Sigmoid colon (tissue), 7 donors: Measurements from ENCODE around the gene CAMTA1. TPM values are rescaled to one million over a fixed set of nuclear protein-coding genes. Genes with fewer than 3 reads are reported as not detected.
A peak's percentile ranks its signal among the peaks of the same experiment; 100 is the strongest.

Experiments
- DNase-seq: peaks from one replicate; pipeline ENCODE4 v3.0.0-alpha.2; 2019
- H3K27ac ChIP-seq, 4 donors: fragments of 200-600 bp; sonication (generic); one replicate each; pipeline ENCODE4 v1.5.1; 2016 to 2019; ENCODE audit warnings: mild to moderate bottlenecking in 1 of 4
- H3K27me3 ChIP-seq, 3 donors: fragments of 200-600 bp; sonication (generic); one replicate each; pipeline ENCODE4 v1.5.1; 2019; ENCODE audit warnings: mild to moderate bottlenecking in 1 of 3
- H3K36me3 ChIP-seq, 4 donors: fragments of 200-600 bp; sonication (generic); one replicate each; pipeline ENCODE4 v1.5.1; 2016 to 2019
- H3K4me1 ChIP-seq, 4 donors: fragments of 200-600 bp; sonication (generic); one replicate each; pipeline ENCODE4 v1.5.1; 2017 to 2019
- H3K4me3 ChIP-seq, 4 donors: fragments of 200-600 bp; sonication (generic); one replicate each; pipeline ENCODE4 v1.5.1; 2017 to 2019; ENCODE audit warnings: mild to moderate bottlenecking in 2 of 4, moderate library complexity in 1 of 4
- H3K9me3 ChIP-seq, 4 donors: fragments of 200-600 bp in 3 of 4; sonication (generic) in 3 of 4; one replicate each; pipeline versions ENCODE4 v1.5.1 to v1.6.1; 2013 to 2019
- EP300 ChIP-seq, 4 donors: sonication (generic); formaldehyde crosslinking; IDR thresholded peaks; one replicate each; pipeline ENCODE4 v1.6.1; 2017; ENCODE audit warnings: antibody characterized with exemption in 4 of 4
- POLR2A ChIP-seq, 2 donors: fragments of 450-650 bp; IDR thresholded peaks; one replicate each; pipeline ENCODE4 v1.6.1; 2016; ENCODE audit warnings: antibody characterized with exemption in 2 of 2, mild to moderate bottlenecking in 2 of 2, moderate library complexity in 2 of 2
- POLR2AphosphoS5 ChIP-seq, 4 donors: sonication (generic); formaldehyde crosslinking; IDR thresholded peaks; one replicate each; pipeline ENCODE4 v1.6.1; 2017; ENCODE audit warnings: antibody characterized with exemption in 4 of 4
- WGBS, 2 donors: extraction: QIAGEN DNeasy Blood & Tissue Kit; methylation state at CpG; one replicate each; pipeline ENCODE4 v1.1.7; 2013; 5-methylcytosine and 5-hydroxymethylcytosine counted together
- intact Hi-C: fragments of 100-400 bp; cut with DNase I; formaldehyde crosslinking; loops from one replicate; pipeline ENCODE4 v1.15.1; 2023
- polyA plus RNA-seq, 3 donors: library from polyadenylated mRNA; stranded (reverse); fragments of 200-250 nt; gene quantifications; one replicate each; pipeline ENCODE4 v1.2.3, GENCODE V29; 2013
- total RNA-seq, 4 donors: library from RNA; depleted of rRNA; stranded (reverse); fragments of >200 nt; gene quantifications; one replicate each; pipeline ENCODE4 v1.1.0, GENCODE V29; 2016
- TF ChIP-seq, protein P1 (sequence below), 4 experiments: fragments of 450-650 bp in 3 of 4; fragments of 200-600 bp in 1 of 4; IDR thresholded peaks; one replicate each; pipeline ENCODE4 v1.5.1; 2016 to 2019; ENCODE audit warnings: antibody characterized with exemption in 4 of 4, mild to moderate bottlenecking in 3 of 4, moderate library complexity in 2 of 4
- donor health status: healthy with polysubstance abuse.
- donor health status: Bipolar disorder and iron deficiency.
- donor health status: healthy.

Gene CAMTA1
- total and polyA plus RNA-seq, 7 donors: 97.9 to 196 (median 177) TPM

DNA sequence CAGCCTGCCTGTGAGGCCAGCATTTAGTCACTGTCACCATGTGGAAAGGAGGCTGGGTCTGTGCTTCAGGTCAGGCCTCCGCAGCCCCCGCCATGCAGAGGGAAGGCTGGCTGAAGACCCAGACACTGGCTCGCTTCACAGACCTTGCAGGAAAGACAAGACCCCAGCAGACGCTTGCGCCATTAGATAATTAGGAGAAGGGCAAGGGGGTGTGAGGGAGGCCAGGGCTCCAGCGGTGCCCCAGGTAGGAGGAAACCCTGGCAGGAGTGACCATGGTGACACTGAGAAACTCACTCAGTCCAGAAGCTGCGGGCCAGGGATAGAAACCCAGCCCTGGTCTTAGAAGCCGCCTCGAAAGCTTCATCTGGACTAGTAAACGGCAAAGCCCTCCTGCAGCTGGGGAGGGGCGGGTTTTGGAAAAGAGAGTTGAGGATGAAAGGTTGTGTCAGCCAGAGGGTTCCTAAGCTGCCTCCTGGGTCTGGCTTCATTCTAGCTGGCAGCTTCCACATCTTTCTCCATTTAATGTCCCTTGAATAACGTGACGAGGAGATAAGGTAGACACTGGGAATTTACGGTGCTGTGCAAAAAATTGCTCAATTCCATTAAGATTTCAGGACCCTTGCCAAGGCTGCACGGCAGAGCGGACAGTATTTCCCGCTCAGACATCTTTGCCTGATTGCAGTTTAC, 691.8 kb downstream of the CAMTA1 start:
- H3K4me1 ChIP-seq: peaks cover 0 to 18% (median 12%) of the 10 kb centered on the region in 4 donors
- no peak overlapping the region for H3K4me3 ChIP-seq
- intact Hi-C loops: loop anchor here (10.0 kb wide), 1 partner anchor 182 kb away; no protein-coding TSS in a partner anchor
- H3K9me3 ChIP-seq: no peaks in the 10 kb centered on the region
- H3K27me3 ChIP-seq: no peaks in the 10 kb centered on the region
- TF ChIP-seq, protein P1, sequence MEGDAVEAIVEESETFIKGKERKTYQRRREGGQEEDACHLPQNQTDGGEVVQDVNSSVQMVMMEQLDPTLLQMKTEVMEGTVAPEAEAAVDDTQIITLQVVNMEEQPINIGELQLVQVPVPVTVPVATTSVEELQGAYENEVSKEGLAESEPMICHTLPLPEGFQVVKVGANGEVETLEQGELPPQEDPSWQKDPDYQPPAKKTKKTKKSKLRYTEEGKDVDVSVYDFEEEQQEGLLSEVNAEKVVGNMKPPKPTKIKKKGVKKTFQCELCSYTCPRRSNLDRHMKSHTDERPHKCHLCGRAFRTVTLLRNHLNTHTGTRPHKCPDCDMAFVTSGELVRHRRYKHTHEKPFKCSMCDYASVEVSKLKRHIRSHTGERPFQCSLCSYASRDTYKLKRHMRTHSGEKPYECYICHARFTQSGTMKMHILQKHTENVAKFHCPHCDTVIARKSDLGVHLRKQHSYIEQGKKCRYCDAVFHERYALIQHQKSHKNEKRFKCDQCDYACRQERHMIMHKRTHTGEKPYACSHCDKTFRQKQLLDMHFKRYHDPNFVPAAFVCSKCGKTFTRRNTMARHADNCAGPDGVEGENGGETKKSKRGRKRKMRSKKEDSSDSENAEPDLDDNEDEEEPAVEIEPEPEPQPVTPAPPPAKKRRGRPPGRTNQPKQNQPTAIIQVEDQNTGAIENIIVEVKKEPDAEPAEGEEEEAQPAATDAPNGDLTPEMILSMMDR (IDR thresholded peaks at IDR 0.05): no peak
- TF ChIP-seq POLR2AphosphoS5 (IDR thresholded peaks at IDR 0.05) (no peak), EP300 (IDR thresholded peaks at IDR 0.05) (no peak), POLR2A (IDR thresholded peaks at IDR 0.05) (no peak)
- 73 to 82% methylated on average over 17 of the region's 17 CpGs for whole genome bisulfite sequencing, 2 donors
- no peaks in the 10 kb centered on the region for H3K36me3 ChIP-seq
- peak overlapping the region in 2 of 4 donors; percentile 53 to 68 for H3K27ac ChIP-seq
- no peak for DNase-seq

DNA sequence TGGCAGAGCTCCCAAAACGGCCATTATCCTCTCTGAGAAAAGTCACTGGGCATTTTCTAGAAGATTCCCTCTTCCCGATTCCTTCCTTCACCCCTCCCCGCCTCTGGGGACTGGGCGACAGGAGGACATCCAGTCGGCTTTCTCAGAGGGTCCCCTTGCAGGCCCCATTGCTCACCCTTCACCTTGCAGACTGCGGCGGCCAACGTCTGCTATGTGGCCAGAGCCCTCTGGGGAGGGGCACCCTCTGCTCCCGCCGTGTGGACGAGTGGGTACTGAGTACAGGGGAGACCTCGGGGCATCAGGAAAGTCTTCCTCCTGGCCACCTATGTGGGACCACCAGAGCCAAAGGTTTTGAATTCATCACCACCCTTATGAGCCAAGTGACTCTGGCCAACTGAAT, 692.3 kb downstream of the CAMTA1 start:
- H3K27ac ChIP-seq: peak overlapping the region; percentile 53 to 70 (median 66)
- no peaks in the 10 kb centered on the region for H3K36me3 ChIP-seq
- peaks cover 0 to 13% (median 9%) of the 10 kb centered on the region in 4 donors for H3K4me1 ChIP-seq
- DNase-seq: no peak
- WGBS, 2 donors: 81 to 86% methylated on average over 12 of the region's 12 CpGs
- H3K27me3 ChIP-seq: no peaks in the 10 kb centered on the region
- intact Hi-C loops: loop anchor here (10.0 kb wide), 1 partner anchor 183 kb away; no protein-coding TSS in a partner anchor
- no peak overlapping the region for H3K4me3 ChIP-seq
- H3K9me3 ChIP-seq: no peaks in the 10 kb centered on the region
- TF ChIP-seq POLR2A (IDR thresholded peaks at IDR 0.05) (no peak), EP300 (IDR thresholded peaks at IDR 0.05) (no peak), POLR2AphosphoS5 (IDR thresholded peaks at IDR 0.05) (no peak)
- TF ChIP-seq, protein P1 (IDR thresholded peaks at IDR 0.05): no peak

GRCh38 chr1:7478142-7478790, 693.0 kb downstream of the CAMTA1 start:
- Histone ChIP-seq H3K27me3 (no peaks in the 10 kb centered on the region), H3K4me3 (no peak overlapping the region), H3K4me1 (peaks cover 0 to 13% (median 7%) of the 10 kb centered on the region in 4 donors), H3K27ac (peak overlapping the region; percentile 53 to 70 (median 66)), H3K9me3 (no peaks in the 10 kb centered on the region), H3K36me3 (no peaks in the 10 kb centered on the region)
- no peak for DNase-seq
- 47 to 57% methylated on average over 13 of the region's 13 CpGs for WGBS, 2 donors
- intact Hi-C loops: loop anchor here (10.0 kb wide), 1 partner anchor 183 kb away; no protein-coding TSS in a partner anchor
- TF ChIP-seq POLR2A (IDR thresholded peaks at IDR 0.05): no peak
- TF ChIP-seq, protein P1 (IDR thresholded peaks at IDR 0.05): no peak
- TF ChIP-seq POLR2AphosphoS5 (IDR thresholded peaks at IDR 0.05): no peak
- TF ChIP-seq EP300 (IDR thresholded peaks at IDR 0.05): no peak

DNA sequence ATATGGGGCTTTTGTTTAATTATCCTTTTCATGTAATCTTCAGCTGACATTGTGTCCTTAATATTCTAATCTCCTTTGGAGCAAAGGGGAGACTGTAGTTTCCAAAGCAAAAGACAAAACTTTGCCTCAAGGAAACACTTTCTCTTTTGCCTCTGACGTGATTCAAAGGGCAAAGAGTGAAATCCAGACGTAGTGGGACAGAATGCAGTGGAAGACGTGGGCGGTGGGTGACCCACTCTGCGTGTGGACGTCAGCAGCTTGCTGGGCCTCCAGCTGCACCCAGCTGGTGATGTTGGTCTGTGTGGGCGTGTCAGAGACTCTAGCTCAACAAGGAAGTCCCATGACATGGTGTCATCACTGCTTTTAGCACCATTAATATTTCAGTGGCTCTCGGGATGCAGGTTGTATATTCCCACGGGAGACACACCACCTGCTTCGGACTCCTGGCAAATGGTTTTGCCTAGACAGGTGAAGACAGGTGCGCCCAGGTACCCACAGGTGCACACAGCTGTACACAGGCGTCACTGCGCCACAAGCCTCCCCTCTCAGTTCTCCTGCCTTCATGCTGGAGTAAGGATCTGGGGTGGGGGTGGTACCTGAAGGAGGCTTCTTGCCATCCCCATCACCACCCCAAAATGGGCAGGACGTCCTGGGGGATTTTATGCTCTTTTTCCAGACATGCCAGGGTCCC, 693.7 kb downstream of the CAMTA1 start:
- H3K4me3 ChIP-seq: no peak overlapping the region
- peaks cover 0 to 13% (median 7%) of the 10 kb centered on the region in 4 donors for H3K4me1 ChIP-seq
- peak; percentile 94 for DNase-seq
- intact Hi-C loops: loop anchor here (10.0 kb wide), 1 partner anchor 184 kb away; no protein-coding TSS in a partner anchor
- peak overlapping the region; percentile 39 to 68 (median 58) for H3K27ac ChIP-seq
- H3K9me3 ChIP-seq: no peaks in the 10 kb centered on the region
- 25 to 58% methylated on average over 14 of the region's 14 CpGs for WGBS, 2 donors
- H3K27me3 ChIP-seq: no peaks in the 10 kb centered on the region
- TF ChIP-seq, protein P1 (IDR thresholded peaks at IDR 0.05): no peak
- TF ChIP-seq EP300 (IDR thresholded peaks at IDR 0.05) (peak in 3 of 4 donors; percentile 2 to 50 (median 42)), POLR2AphosphoS5 (IDR thresholded peaks at IDR 0.05) (peak; percentile 27 to 74 (median 68)), POLR2A (IDR thresholded peaks at IDR 0.05) (no peak)
- H3K36me3 ChIP-seq: no peaks in the 10 kb centered on the region
